ENCODE results near the gene MN1.

- TF ChIP-seq PATZ1 (CRISPR knock-in tag; IDR thresholded peaks at IDR 0.05; ENCODE audit: borderline replicate concordance): no peak
- TF ChIP-seq, protein P1, sequence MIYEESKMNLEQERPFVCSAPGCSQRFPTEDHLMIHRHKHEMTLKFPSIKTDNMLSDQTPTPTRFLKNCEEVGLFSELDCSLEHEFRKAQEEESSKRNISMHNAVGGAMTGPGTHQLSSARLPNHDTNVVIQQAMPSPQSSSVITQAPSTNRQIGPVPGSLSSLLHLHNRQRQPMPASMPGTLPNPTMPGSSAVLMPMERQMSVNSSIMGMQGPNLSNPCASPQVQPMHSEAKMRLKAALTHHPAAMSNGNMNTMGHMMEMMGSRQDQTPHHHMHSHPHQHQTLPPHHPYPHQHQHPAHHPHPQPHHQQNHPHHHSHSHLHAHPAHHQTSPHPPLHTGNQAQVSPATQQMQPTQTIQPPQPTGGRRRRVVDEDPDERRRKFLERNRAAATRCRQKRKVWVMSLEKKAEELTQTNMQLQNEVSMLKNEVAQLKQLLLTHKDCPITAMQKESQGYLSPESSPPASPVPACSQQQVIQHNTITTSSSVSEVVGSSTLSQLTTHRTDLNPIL (CRISPR knock-in tag; IDR thresholded peaks at IDR 0.05; ENCODE audit: low read depth): no peak
- TF ChIP-seq POU6F1 (CRISPR knock-in tag; IDR thresholded peaks at IDR 0.05; ENCODE audit: borderline replicate concordance, low read depth): no peak
- TF ChIP-seq OSR1 (CRISPR knock-in tag; IDR thresholded peaks at IDR 0.05): no peak
- TF ChIP-seq, protein P2, sequence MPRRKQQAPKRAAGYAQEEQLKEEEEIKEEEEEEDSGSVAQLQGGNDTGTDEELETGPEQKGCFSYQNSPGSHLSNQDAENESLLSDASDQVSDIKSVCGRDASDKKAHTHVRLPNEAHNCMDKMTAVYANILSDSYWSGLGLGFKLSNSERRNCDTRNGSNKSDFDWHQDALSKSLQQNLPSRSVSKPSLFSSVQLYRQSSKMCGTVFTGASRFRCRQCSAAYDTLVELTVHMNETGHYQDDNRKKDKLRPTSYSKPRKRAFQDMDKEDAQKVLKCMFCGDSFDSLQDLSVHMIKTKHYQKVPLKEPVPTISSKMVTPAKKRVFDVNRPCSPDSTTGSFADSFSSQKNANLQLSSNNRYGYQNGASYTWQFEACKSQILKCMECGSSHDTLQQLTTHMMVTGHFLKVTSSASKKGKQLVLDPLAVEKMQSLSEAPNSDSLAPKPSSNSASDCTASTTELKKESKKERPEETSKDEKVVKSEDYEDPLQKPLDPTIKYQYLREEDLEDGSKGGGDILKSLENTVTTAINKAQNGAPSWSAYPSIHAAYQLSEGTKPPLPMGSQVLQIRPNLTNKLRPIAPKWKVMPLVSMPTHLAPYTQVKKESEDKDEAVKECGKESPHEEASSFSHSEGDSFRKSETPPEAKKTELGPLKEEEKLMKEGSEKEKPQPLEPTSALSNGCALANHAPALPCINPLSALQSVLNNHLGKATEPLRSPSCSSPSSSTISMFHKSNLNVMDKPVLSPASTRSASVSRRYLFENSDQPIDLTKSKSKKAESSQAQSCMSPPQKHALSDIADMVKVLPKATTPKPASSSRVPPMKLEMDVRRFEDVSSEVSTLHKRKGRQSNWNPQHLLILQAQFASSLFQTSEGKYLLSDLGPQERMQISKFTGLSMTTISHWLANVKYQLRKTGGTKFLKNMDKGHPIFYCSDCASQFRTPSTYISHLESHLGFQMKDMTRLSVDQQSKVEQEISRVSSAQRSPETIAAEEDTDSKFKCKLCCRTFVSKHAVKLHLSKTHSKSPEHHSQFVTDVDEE (CRISPR knock-in tag; IDR thresholded peaks at IDR 0.05): no peak
- no peak for TF ChIP-seq ARNTL (CRISPR knock-in tag; IDR thresholded peaks at IDR 0.05; ENCODE audit: borderline replicate concordance, low read depth)
- TF ChIP-seq ZNF565 (CRISPR knock-in tag; conservative IDR thresholded peaks at IDR 0.05; ENCODE audit: low read depth): no peak
- no peak for TF ChIP-seq ZFP30 (CRISPR knock-in tag; IDR thresholded peaks at IDR 0.05)
- no peak for TF ChIP-seq BACH2 (CRISPR knock-in tag; IDR thresholded peaks at IDR 0.05; ENCODE audit: borderline replicate concordance)
- TF ChIP-seq RARB (CRISPR knock-in tag; IDR thresholded peaks at IDR 0.05): no peak
- no peak for TF ChIP-seq PPARA (CRISPR knock-in tag; IDR thresholded peaks at IDR 0.05; ENCODE audit: borderline replicate concordance)
- no peak for TF ChIP-seq CSDC2 (CRISPR knock-in tag; IDR thresholded peaks at IDR 0.05)
- no peak for TF ChIP-seq ISL1 (CRISPR knock-in tag; IDR thresholded peaks at IDR 0.05)
These were observed 43.4 kb upstream of the MN1 start for GRCh38 chr22:27844656-27845591.

Data from SK-N-SH treated with all-trans-retinoic acid at 6 μM for 48 hours (cell line).